D721Med (cell line): ENCODE results near the gene SMARCA2.

Source experiments
- DNase-seq: peaks from one replicate; pipeline ENCODE4 v3.0.0; 2011; ENCODE audit warnings: low spot score; ENCODE audit not compliant: insufficient read length
- FAIRE-seq: peaks from 2 replicates; lab custom pipeline; 2011; peaks lifted over from hg19 to GRCh38; lab: Jason Lieb, UNC
- TF ChIP-seq, protein P1 (sequence below): IDR thresholded peaks from 2 replicates; pipeline ENCODE4 v1.5.1; 2012; ENCODE audit warnings: mild to moderate bottlenecking, control low read depth; ENCODE audit not compliant: insufficient read depth; ENCODE audit errors: missing control alignments

The SMARCA2 gene

DNA sequence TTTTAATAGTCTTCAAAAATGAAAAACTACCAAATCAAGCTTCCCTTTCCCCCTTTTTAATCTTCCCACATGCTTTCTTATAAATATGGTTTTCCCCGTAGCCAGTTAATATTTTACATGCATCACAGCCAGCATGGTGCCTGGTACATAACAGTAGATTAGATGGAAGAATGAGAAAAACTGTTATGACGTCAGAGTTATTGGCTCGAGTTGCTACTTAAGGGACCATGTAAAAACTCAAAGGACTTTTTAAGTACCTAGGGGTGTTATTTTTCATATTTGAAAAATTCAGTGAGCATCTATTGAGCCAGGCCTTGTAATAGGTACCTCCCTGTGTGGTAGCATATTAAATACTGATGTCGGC lies 176.4 kb downstream of the SMARCA2 start:
- no peak for DNase-seq
- TF ChIP-seq, protein P1, sequence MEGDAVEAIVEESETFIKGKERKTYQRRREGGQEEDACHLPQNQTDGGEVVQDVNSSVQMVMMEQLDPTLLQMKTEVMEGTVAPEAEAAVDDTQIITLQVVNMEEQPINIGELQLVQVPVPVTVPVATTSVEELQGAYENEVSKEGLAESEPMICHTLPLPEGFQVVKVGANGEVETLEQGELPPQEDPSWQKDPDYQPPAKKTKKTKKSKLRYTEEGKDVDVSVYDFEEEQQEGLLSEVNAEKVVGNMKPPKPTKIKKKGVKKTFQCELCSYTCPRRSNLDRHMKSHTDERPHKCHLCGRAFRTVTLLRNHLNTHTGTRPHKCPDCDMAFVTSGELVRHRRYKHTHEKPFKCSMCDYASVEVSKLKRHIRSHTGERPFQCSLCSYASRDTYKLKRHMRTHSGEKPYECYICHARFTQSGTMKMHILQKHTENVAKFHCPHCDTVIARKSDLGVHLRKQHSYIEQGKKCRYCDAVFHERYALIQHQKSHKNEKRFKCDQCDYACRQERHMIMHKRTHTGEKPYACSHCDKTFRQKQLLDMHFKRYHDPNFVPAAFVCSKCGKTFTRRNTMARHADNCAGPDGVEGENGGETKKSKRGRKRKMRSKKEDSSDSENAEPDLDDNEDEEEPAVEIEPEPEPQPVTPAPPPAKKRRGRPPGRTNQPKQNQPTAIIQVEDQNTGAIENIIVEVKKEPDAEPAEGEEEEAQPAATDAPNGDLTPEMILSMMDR, result no peak
- FAIRE-seq, result no peak

DNA sequence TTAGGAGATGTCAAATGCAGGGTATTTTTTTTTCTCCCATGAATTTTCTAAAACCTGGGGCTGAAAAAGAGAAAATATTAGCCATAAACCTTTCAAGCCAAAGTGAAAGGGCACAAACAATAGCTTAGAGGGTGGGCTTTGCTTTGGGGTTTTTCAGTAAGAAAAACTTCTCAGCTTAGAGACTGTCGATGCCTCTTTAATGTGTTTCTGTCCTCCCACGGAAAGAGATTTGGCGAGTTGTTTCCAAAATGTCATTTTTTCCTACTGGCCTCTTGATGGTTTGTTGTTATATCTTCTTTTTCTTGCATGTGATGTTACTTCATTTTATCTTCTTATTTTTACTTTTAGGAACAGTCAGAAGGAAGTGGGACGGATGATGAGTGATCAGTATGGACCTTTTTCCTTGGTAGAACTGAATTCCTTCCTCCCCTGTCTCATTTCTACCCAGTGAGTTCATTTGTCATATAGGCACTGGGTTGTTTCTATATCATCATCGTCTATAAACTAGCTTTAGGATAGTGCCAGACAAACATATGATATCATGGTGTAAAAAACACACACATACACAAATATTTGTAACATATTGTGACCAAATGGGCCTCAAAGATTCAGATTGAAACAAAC lies 177.3 kb downstream of the SMARCA2 start:
- DNase-seq, result no peak
- TF ChIP-seq, protein P1, result no peak

DNA sequence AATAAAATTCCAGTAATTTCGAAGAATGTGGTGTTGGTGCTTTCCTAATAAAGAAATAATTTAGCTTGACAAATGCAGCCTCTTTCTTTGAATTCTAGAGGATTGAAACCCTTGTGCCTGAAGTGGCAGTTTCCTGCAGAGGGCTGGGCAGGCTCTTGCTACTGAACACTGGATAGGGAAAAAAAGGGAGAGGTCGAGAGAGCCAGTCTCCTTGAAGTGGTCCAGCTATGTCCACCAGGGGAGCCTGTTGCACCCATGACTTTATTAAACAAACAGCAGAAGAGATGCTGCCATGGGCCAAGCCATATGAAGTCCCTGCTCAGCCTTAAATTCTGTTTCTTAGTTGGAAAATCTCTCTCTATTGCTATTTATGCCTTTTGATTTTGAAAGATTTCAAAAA lies 178.4 kb downstream of the SMARCA2 start:
- FAIRE-seq (no peak), DNase-seq (no peak)
- TF ChIP-seq, protein P1, result no peak

More for the DNA sequence above, 177.3 kb downstream of the SMARCA2 start:
- no peak for FAIRE-seq

DNA sequence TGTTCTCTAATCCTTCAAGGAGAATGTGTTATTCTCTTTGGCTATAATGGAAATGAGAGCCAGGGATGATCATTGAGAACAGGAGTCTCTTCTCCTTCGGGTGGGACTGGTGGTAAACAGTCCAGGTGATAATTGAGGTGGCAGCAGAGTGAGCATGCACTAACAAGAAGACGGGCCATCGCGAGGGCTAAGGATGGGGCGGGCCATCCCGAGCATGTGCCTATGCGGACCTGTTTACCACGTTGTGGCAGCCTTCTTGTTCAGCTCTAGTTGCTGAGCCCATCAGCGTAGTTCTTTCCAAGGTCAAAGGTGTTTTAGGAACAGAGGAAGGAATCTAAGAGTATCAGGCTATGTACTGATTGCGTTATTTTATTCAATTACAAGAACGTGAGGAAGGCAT lies 180.1 kb downstream of the SMARCA2 start:
- DNase-seq, result no peak
- TF ChIP-seq, protein P1, result no peak
- no peak for FAIRE-seq

DNA sequence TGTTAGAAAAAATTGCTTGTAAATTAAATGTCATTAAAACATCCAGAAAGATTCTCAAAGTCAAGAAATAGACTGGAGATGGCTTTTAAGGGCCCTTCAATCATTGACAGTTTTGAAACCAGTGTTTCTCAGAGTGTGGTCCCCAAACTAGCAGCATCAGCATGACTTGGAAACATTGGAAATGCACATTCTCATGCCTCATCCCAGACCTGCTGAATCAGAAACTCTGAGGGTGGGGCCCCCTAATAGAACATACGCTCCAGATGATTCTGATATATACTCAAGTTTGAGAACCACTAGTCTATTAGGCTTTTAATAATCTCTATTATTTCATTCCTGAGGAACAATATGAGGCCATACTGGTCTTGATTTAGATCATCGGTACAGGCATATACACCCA lies 181.6 kb downstream of the SMARCA2 start:
- FAIRE-seq (no peak), DNase-seq (no peak)
- TF ChIP-seq, protein P1, result no peak

DNA sequence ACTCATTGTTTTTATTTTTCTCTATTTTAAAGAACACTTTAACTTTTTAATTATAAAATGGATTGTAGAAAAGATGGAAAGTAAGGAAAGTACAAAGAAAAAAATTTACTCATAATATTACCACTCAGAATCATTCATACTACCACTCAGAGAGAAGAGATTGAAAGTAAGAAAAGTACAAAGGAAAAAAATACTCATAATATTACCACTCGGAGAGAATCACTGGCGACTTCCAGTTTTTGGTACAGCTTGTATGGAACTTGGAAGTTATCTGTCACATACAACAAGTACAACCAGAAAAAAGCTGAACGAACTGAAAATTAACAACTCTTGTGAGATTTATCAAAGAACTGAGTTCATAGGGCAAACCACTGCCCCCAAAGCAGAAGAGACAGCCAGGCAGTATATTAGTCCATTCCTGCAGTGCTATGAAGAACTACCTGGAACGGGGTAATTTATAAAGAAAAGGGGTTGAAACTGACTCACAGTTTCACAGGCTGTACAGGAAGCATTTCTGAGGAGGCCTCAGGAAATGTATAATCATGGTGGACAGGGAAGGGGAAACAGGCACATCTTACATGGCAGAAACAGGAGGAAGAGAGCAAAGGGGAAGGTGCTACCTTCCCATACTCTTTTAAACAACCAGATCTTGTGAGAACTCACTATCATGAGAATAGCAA lies 183.9 kb downstream of the SMARCA2 start:
- no peak for DNase-seq
- FAIRE-seq, result no peak
- TF ChIP-seq, protein P1, result no peak
